ENCODE data around the gene ADCK2. TPM values are rescaled to one million over a fixed set of nuclear protein-coding genes. Genes with fewer than 3 reads are reported as not detected.

The ADCK2 gene
- total RNA-seq, 1 donor from 2014 or later: 74.2 TPM

DNA sequence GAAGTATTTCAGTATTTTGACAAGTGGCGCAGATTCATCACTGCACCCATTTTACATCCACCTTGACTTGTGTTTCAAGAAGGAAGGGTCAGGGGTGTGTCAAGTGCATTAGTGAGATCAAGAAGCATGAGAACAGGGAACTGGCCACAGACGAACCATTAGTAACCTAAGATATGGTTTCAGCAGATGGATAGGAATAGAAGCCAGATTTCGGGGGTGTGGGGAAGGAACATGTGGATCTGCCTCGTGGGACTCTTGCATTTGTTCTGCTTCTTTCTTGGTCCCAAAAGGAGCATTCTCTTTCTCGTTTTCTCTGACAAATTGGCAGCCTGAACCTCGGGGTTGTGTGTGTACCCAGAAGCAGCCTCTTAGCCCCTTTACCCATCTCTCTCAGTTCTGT, 41.7 kb upstream of the ADCK2 start:
- H3K36me3 ChIP-seq (ENCODE audit: control insufficient read depth, insufficient read depth, low read length): no peaks in the 10 kb centered on the region
- H3K27me3 ChIP-seq (ENCODE audit: control insufficient read depth, insufficient read depth, low read length): peaks cover under 1% of the 10 kb centered on the region
- TF ChIP-seq, protein P1, sequence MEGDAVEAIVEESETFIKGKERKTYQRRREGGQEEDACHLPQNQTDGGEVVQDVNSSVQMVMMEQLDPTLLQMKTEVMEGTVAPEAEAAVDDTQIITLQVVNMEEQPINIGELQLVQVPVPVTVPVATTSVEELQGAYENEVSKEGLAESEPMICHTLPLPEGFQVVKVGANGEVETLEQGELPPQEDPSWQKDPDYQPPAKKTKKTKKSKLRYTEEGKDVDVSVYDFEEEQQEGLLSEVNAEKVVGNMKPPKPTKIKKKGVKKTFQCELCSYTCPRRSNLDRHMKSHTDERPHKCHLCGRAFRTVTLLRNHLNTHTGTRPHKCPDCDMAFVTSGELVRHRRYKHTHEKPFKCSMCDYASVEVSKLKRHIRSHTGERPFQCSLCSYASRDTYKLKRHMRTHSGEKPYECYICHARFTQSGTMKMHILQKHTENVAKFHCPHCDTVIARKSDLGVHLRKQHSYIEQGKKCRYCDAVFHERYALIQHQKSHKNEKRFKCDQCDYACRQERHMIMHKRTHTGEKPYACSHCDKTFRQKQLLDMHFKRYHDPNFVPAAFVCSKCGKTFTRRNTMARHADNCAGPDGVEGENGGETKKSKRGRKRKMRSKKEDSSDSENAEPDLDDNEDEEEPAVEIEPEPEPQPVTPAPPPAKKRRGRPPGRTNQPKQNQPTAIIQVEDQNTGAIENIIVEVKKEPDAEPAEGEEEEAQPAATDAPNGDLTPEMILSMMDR (IDR thresholded peaks at IDR 0.05; ENCODE audit: insufficient read depth, low read length, severe bottlenecking): no peak
- no peak for FAIRE-seq
- DNase-seq (ENCODE audit: low read depth): no peak
- no peak overlapping the region for H3K4me3 ChIP-seq (ENCODE audit: low read depth, low read length)

DNA sequence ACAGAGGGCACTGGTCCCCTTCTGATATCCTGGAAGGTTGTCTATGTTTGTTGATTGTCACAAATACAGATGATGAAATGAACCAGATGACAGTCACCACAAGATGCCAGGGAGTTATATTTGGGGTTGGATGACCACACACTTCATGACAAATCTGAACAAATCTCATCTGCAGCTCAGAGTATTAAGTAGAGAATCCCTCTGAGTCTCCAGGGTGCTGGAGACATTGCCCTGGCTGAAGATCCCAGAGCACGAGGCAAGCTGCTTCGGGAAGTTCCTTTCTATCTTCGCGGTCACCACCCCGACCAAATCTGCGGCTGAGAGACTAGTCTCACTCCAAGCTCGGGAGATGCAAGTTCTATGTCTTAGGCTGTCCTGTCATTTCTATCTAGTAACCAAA, 41.1 kb upstream of the ADCK2 start:
- Histone ChIP-seq H3K27me3 (ENCODE audit: control insufficient read depth, insufficient read depth, low read length) (peaks cover 1% of the 10 kb centered on the region), H3K4me3 (ENCODE audit: low read depth, low read length) (no peak overlapping the region), H3K36me3 (ENCODE audit: control insufficient read depth, insufficient read depth, low read length) (no peaks in the 10 kb centered on the region)
- FAIRE-seq: no peak
- TF ChIP-seq, protein P1 (IDR thresholded peaks at IDR 0.05; ENCODE audit: insufficient read depth, low read length, severe bottlenecking): no peak
- no peak for DNase-seq (ENCODE audit: low read depth)

DNA sequence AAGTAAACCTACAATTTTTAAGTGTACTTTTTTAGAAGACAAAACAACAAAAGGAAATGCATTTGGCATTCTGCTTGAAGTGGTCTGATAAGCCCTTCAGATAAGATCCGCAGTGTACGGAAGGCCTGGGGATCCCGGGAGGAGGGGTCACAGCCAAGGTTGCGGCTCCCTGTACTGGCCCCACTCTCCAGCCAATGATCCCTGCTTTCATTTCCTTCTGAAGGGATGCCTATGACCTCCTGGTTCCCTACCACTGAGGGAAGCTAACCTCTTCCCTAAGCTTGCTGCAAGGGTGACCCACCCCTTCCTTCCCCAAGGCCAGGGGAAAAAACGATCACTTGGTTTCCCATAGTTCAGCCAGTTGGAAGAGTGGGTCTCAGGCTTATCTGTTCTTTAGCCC, 37.4 kb upstream of the ADCK2 start:
- no peaks in the 10 kb centered on the region for H3K36me3 ChIP-seq (ENCODE audit: control insufficient read depth, insufficient read depth, low read length)
- DNase-seq (ENCODE audit: low read depth) (no peak), FAIRE-seq (no peak)
- TF ChIP-seq, protein P1 (IDR thresholded peaks at IDR 0.05; ENCODE audit: insufficient read depth, low read length, severe bottlenecking): no peak
- peaks cover 19% of the 10 kb centered on the region for H3K27me3 ChIP-seq (ENCODE audit: control insufficient read depth, insufficient read depth, low read length)
- no peak overlapping the region for H3K4me3 ChIP-seq (ENCODE audit: low read depth, low read length)

DNA sequence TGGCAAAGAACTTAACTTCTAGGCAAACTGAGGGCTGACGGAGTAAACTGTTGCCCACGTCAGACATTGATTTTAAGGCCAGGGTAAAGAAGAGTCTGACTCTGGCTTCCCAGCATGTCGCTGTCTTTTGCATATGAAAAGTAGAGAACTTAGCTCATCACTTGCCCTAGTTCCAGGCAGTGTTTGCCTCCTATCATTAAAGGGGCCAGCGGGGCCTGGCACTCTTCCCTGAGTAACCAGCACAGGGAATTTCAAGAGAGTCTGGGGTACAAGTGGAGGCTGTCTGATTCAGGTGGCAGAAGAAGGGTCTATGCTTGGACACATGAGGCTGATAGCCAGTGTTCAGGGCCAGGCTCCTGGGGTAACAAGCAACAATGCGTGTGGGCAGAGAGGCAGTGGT, 36.9 kb upstream of the ADCK2 start:
- TF ChIP-seq, protein P1 (IDR thresholded peaks at IDR 0.05; ENCODE audit: insufficient read depth, low read length, severe bottlenecking): no peak
- H3K27me3 ChIP-seq (ENCODE audit: control insufficient read depth, insufficient read depth, low read length): peaks cover 19% of the 10 kb centered on the region
- FAIRE-seq: no peak
- DNase-seq (ENCODE audit: low read depth): no peak
- H3K36me3 ChIP-seq (ENCODE audit: control insufficient read depth, insufficient read depth, low read length): no peaks in the 10 kb centered on the region
- H3K4me3 ChIP-seq (ENCODE audit: low read depth, low read length): no peak overlapping the region

DNA sequence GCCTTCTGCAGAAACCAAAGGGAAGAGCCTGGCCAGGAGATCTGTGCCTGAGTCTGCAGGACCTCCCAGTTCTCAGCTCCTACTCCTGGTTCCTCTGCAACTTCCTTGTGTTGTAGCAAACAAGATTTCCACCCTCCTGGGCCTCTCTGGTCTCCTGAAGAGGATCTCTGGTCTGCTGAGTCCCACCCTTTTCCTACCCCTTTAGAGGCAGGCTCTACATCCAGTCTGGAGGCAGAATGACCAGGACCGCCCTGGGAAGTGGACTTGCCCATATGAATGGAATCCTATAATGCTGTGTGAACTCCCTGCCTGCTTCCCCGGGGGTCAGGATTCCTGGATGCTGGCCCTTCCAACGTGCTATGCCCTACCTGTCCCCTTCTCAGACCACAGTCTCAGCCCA, 35.3 kb upstream of the ADCK2 start:
- TF ChIP-seq, protein P1 (IDR thresholded peaks at IDR 0.05; ENCODE audit: insufficient read depth, low read length, severe bottlenecking): no peak
- DNase-seq (ENCODE audit: low read depth): no peak
- FAIRE-seq: no peak
- Histone ChIP-seq H3K27me3 (ENCODE audit: control insufficient read depth, insufficient read depth, low read length) (peaks cover 25% of the 10 kb centered on the region), H3K4me3 (ENCODE audit: low read depth, low read length) (no peak overlapping the region), H3K36me3 (ENCODE audit: control insufficient read depth, insufficient read depth, low read length) (no peaks in the 10 kb centered on the region)

DNA sequence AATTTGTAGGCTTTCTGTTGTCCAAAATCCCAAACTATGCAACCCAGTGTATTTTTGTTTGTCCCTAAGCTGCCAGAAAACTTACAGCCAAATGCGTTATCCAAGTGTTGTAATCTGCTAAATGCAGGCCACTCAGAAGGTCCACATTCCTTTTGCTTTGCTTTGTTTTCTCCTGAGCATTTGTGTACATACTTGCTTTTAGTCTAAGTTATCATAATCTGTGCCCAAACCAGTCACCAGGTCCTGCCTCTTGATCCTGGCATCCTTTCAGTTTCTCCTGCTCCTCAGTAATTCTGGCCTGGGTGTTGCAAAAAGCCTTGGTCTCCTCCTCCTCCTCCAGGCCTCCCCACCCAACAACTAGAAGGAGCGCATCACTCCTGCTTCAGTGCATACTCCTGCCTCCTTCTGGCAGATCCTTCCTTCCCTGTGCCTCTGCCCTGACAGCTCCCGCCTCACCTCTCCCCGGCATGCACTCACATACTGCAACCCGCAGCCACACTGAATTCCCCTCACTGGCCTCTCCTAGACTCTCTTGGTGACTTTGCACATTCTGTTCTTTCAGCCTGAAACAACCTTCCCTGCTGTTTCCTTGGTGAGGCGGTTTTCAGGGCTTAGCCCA, 34.5 kb upstream of the ADCK2 start:
- FAIRE-seq (no peak), DNase-seq (ENCODE audit: low read depth) (no peak)
- Histone ChIP-seq H3K4me3 (ENCODE audit: low read depth, low read length) (no peak overlapping the region), H3K36me3 (ENCODE audit: control insufficient read depth, insufficient read depth, low read length) (no peaks in the 10 kb centered on the region), H3K27me3 (ENCODE audit: control insufficient read depth, insufficient read depth, low read length) (peaks cover 25% of the 10 kb centered on the region)
- TF ChIP-seq, protein P1 (IDR thresholded peaks at IDR 0.05; ENCODE audit: insufficient read depth, low read length, severe bottlenecking): peak; percentile 15
